GM23338 (cell line): Measurements from ENCODE around the gene IL6. TPM values are rescaled to one million over a fixed set of nuclear protein-coding genes. Genes with fewer than 3 reads are reported as not detected.

ENCODE experiments used
- ATAC-seq: fragments of 200-7000 bp; cut with Tn5 transposase; 3 replicates; pipeline ENCODE4 v1.9.1; 2020
- DNase-seq: peaks from one replicate; pipeline ENCODE4 v3.0.0-alpha.2; 2015; ENCODE audit warnings: low spot score
- H2AFZ ChIP-seq: fragments of 200-600 bp; sonication (generic); 2 replicates; pipeline ENCODE4 v1.8.0; 2016; ENCODE audit warnings: antibody characterized with exemption, mild to moderate bottlenecking, moderate library complexity
- H3F3A ChIP-seq: fragments of 200-600 bp; sonication (generic); replicated peaks from 2 replicates; pipeline ENCODE4 v1.8.0; 2017; ENCODE audit warnings: antibody characterized with exemption, mixed run types, low read depth
- H3K27ac ChIP-seq: fragments of 200-600 bp; sonication (generic); 2 replicates; pipeline ENCODE4 v1.6.1; 2016; ENCODE audit warnings: low read depth
- H3K27me3 ChIP-seq: fragments of 200-600 bp; sonication (generic); 2 replicates; pipeline ENCODE4 v1.8.0; 2016; ENCODE audit warnings: mild to moderate bottlenecking, mixed run types, moderate library complexity; ENCODE audit not compliant: insufficient read depth
- H3K36me3 ChIP-seq: fragments of 200-600 bp; sonication (generic); 2 replicates; pipeline ENCODE4 v1.8.0; 2016; ENCODE audit warnings: mild to moderate bottlenecking; ENCODE audit not compliant: insufficient read depth
- H3K4me1 ChIP-seq: fragments of 200-600 bp; sonication (generic); 2 replicates; pipeline ENCODE4 v1.8.0; 2016; ENCODE audit warnings: mild to moderate bottlenecking, moderate library complexity; ENCODE audit not compliant: insufficient read depth
- H3K4me2 ChIP-seq: fragments of 200-600 bp; sonication (generic); 2 replicates; pipeline ENCODE4 v1.7.1; 2017; ENCODE audit warnings: mixed run types
- H3K4me3 ChIP-seq: fragments of 200-600 bp; sonication (generic); 2 replicates; pipeline ENCODE4 v1.6.1; 2016; ENCODE audit warnings: mixed run types
- H3K79me2 ChIP-seq: fragments of 200-600 bp; sonication (generic); replicated peaks from 2 replicates; pipeline ENCODE4 v1.8.0; 2017; ENCODE audit warnings: mild to moderate bottlenecking; ENCODE audit not compliant: insufficient read depth
- H3K9me2 ChIP-seq: fragments of 200-600 bp; sonication (generic); 2 replicates; pipeline ENCODE4 v1.8.0; 2017; ENCODE audit not compliant: insufficient read depth
- H4K20me1 ChIP-seq: fragments of 200-600 bp; sonication (generic); replicated peaks from 2 replicates; pipeline ENCODE4 v1.8.0; 2017; ENCODE audit warnings: mild to moderate bottlenecking; ENCODE audit not compliant: insufficient read depth
- H3K27ac Mint-ChIP-seq: 2 replicates; pipeline ENCODE4 v1.8.0; 2020; ENCODE audit warnings: inconsistent platforms, mild to moderate bottlenecking, moderate library complexity, mixed read lengths
- H3K27me3 Mint-ChIP-seq: 3 replicates; pipeline ENCODE4 v1.8.0; 2022; ENCODE audit warnings: low read depth, mild to moderate bottlenecking, moderate library complexity, mixed read lengths, inconsistent platforms; ENCODE audit not compliant: insufficient read depth, poor library complexity
- H3K36me3 Mint-ChIP-seq: 3 replicates; pipeline ENCODE4 v1.8.0; 2021; ENCODE audit warnings: low read depth, mild to moderate bottlenecking, inconsistent platforms, moderate library complexity, mixed read lengths
- H3K4me1 Mint-ChIP-seq: 3 replicates; pipeline ENCODE4 v1.8.0; 2020; ENCODE audit warnings: mild to moderate bottlenecking, inconsistent platforms, mixed read lengths
- H3K4me3 Mint-ChIP-seq: 3 replicates; pipeline ENCODE4 v1.8.0; 2021; ENCODE audit warnings: moderate library complexity, mild to moderate bottlenecking, inconsistent platforms, mixed read lengths
- H3K9me3 Mint-ChIP-seq: 3 replicates; pipeline ENCODE4 v1.8.0; 2020; ENCODE audit warnings: moderate library complexity, mild to moderate bottlenecking, inconsistent platforms, mixed read lengths
- CREB1 ChIP-seq: fragments of 250-450 bp; sonication (Bioruptor Pico); IDR thresholded peaks from 2 replicates; pipeline ENCODE4 v1.5.0; 2020; ENCODE audit warnings: low read depth, mild to moderate bottlenecking, moderate library complexity
- CTCF ChIP-seq, 2 experiments: fragments of 200-600 bp in 1 of 2; sonication (generic) in 1 of 2; conservative IDR thresholded peaks; 2 replicates each; pipeline versions ENCODE4 v1.5.1 to v1.6.1; 2016 to 2017; ENCODE audit warnings: antibody characterized with exemption in 2 of 2, low read depth in 2 of 2, mild to moderate bottlenecking in 2 of 2, moderate library complexity in 1 of 2
- EZH2phosphoT487 ChIP-seq: fragments of 200-600 bp; sonication (generic); IDR thresholded peaks from one replicate; pipeline ENCODE4 v1.8.1; 2018; ENCODE audit warnings: antibody characterized with exemption; ENCODE audit not compliant: unreplicated experiment
- JUNB ChIP-seq: IDR thresholded peaks from one replicate; pipeline ENCODE4 v1.6.1; 2016; ENCODE audit warnings: antibody characterized with exemption; ENCODE audit not compliant: unreplicated experiment
- NANOG ChIP-seq: IDR thresholded peaks from 2 replicates; pipeline ENCODE4 v1.6.1; 2016; ENCODE audit warnings: antibody characterized with exemption, borderline replicate concordance
- STAT1 ChIP-seq: IDR thresholded peaks from one replicate; pipeline ENCODE4 v1.6.1; 2016; ENCODE audit warnings: antibody characterized with exemption; ENCODE audit not compliant: unreplicated experiment
- ZNF114 ChIP-seq: fragments of 250-450 bp; sonication (Bioruptor Pico); IDR thresholded peaks from 2 replicates; pipeline ENCODE4 v1.5.0; 2020; ENCODE audit warnings: mild to moderate bottlenecking, moderate library complexity
- ZNF331 ChIP-seq: fragments of 250-450 bp; sonication (Bioruptor Pico); IDR thresholded peaks from 2 replicates; pipeline ENCODE4 v1.5.0; 2020; ENCODE audit warnings: low read depth, mild to moderate bottlenecking, moderate library complexity
- ZNF462 ChIP-seq: fragments of 250-450 bp; sonication (Bioruptor Pico); IDR thresholded peaks from 2 replicates; pipeline ENCODE4 v1.5.0; 2020; ENCODE audit warnings: mild to moderate bottlenecking, moderate library complexity
- polyA plus RNA-seq: library from polyadenylated mRNA; unstranded; fragments of >200 nt; fragmentation: Nextera tagmentation; extraction: Ambion mirVana; gene quantifications from 2 replicates; pipeline ENCODE4 v1.2.1, GENCODE V29; 2016
- total RNA-seq: library from RNA; depleted of rRNA; stranded (reverse); fragments of >200 nt; shearing (Covaris generic); gene quantifications from 2 replicates; pipeline ENCODE4 v1.2.3, GENCODE V29; 2014
- TF ChIP-seq, protein P1 (sequence below): IDR thresholded peaks from 2 replicates; pipeline ENCODE4 v1.6.1; 2016; ENCODE audit warnings: antibody characterized with exemption

Gene IL6
- total and polyA plus RNA-seq, 2 experiments from 2014 or later: 1.6 TPM; not detected in 1

GRCh38 chr7:22700559-22701002 lies 26.4 kb upstream of the IL6 start:
- H3K36me3 ChIP-seq: no peaks in the 10 kb centered on the region
- Mint-ChIP-seq H3K27ac (no peak overlapping the region), H3K36me3 (peaks cover 6% of the 10 kb centered on the region; the same call in 1 of the 3 replicates), H3K27me3 (peaks cover 9% of the 10 kb centered on the region), H3K4me3 (no peak overlapping the region), H3K4me1 (peaks cover 21% of the 10 kb centered on the region), H3K9me3 (no peaks in the 10 kb centered on the region)
- no peaks in the 10 kb centered on the region for H3K79me2 ChIP-seq
- TF ChIP-seq CREB1 (CRISPR knock-in tag) (no peak), STAT1 (no peak), ZNF114 (CRISPR knock-in tag) (no peak), EZH2phosphoT487 (no peak), NANOG (no peak), ZNF331 (no peak)
- ATAC-seq (no peak), DNase-seq (no peak)
- H3K9me2 ChIP-seq: peaks cover 3% of the 10 kb centered on the region; the same call in 1 of the 2 replicates
- no peak overlapping the region for H2AFZ ChIP-seq
- no peak overlapping the region for H3K27ac ChIP-seq
- H3K4me1 ChIP-seq: peaks cover 18% of the 10 kb centered on the region; the same call in 1 of the 2 replicates
- H4K20me1 ChIP-seq: no peaks in the 10 kb centered on the region
- H3K4me2 ChIP-seq: no peak overlapping the region
- H3F3A ChIP-seq: no peaks in the 10 kb centered on the region
- no peaks in the 10 kb centered on the region for H3K27me3 ChIP-seq
- no peak overlapping the region for H3K4me3 ChIP-seq

- H3K9me2 ChIP-seq: peaks cover 3% of the 10 kb centered on the region; the same call in 1 of the 2 replicates
- 0 out of 2 replicates have a peak overlapping the region, but pooled peaks have one; percentile 15 for H3K4me2 ChIP-seq
- peaks cover 6% of the 10 kb centered on the region; the same call in 1 of the 3 replicates for H3K36me3 Mint-ChIP-seq
- H3K4me3 Mint-ChIP-seq: no peak overlapping the region
- no peak overlapping the region for H3K4me3 ChIP-seq
- H3K4me1 Mint-ChIP-seq: peaks cover 21% of the 10 kb centered on the region
- H3K79me2 ChIP-seq: no peaks in the 10 kb centered on the region
- no peaks in the 10 kb centered on the region for H3K9me3 Mint-ChIP-seq
- H3K4me1 ChIP-seq: peaks cover 18% of the 10 kb centered on the region; the same call in 1 of the 2 replicates
- peaks cover 9% of the 10 kb centered on the region for H3K27me3 Mint-ChIP-seq
- H4K20me1 ChIP-seq: no peaks in the 10 kb centered on the region
- no peak for ATAC-seq
- DNase-seq: no peak
- peak overlapping the region; percentile 64; the same call in 1 of the 2 replicates for H3K27ac ChIP-seq
- H3K36me3 ChIP-seq: no peaks in the 10 kb centered on the region
- H3F3A ChIP-seq: no peaks in the 10 kb centered on the region
- no peaks in the 10 kb centered on the region for H3K27me3 ChIP-seq
- H3K27ac Mint-ChIP-seq: no peak overlapping the region
- no peak overlapping the region for H2AFZ ChIP-seq
- TF ChIP-seq EZH2phosphoT487 (no peak), JUNB (no peak), CREB1 (CRISPR knock-in tag) (no peak), ZNF462 (CRISPR knock-in tag) (no peak), CTCF (conservative IDR thresholded peaks at IDR 0.05; ENCODE audit: low read depth in 2 of 2) (no peak)
- TF ChIP-seq, protein P1, sequence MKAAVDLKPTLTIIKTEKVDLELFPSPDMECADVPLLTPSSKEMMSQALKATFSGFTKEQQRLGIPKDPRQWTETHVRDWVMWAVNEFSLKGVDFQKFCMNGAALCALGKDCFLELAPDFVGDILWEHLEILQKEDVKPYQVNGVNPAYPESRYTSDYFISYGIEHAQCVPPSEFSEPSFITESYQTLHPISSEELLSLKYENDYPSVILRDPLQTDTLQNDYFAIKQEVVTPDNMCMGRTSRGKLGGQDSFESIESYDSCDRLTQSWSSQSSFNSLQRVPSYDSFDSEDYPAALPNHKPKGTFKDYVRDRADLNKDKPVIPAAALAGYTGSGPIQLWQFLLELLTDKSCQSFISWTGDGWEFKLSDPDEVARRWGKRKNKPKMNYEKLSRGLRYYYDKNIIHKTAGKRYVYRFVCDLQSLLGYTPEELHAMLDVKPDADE: no peak
Measured at GRCh38 chr7:22702516-22702915, 24.5 kb upstream of the IL6 start.
